NCI-H1436 treated with DMSO at 0.1 percent for 48 hours (cell line): ENCODE results near the gene TPPP3.

Experiments used
- DNase-seq: peaks from one replicate; lab custom pipeline; 2025; lab: John Stamatoyannopoulos, UW

The TPPP3 gene

GRCh38 chr16:67342616-67343015 lies 50.7 kb downstream of the TPPP3 start:
- DNase-seq = no peak

- no peak for DNase-seq
Measured at GRCh38 chr16:67341250-67341649, 52.0 kb downstream of the TPPP3 start.
